NB4 (cell line): ENCODE measurements around the gene STAP2.

Source experiments
- CTCF ChIP-seq: IDR thresholded peaks from one replicate; pipeline ENCODE4 v1.5.1; 2012; ENCODE audit warnings: low read depth, low read length
- MAX ChIP-seq: IDR thresholded peaks from 2 replicates; pipeline ENCODE4 v1.6.1; 2011; ENCODE audit warnings: low read depth, low read length
- POLR2A ChIP-seq: IDR thresholded peaks from 2 replicates; pipeline ENCODE4 v1.6.1; 2011; ENCODE audit warnings: mild to moderate bottlenecking; ENCODE audit not compliant: insufficient read length; ENCODE audit errors: extremely low read depth

- TF ChIP-seq CTCF, result no peak
- no peak for TF ChIP-seq POLR2A
- TF ChIP-seq MAX, result no peak
These were observed 58.9 kb downstream of the STAP2 start for GRCh38 chr19:4279530-4280422.
